Lung (tissue), 12 donors: ENCODE results near the gene NKAIN2. TPM values are rescaled to one million over a fixed set of nuclear protein-coding genes. Genes with fewer than 3 reads are reported as not detected.
A peak's percentile ranks its signal among the peaks of the same experiment; 100 is the strongest.
"Not testable (repeated sequence)": the region's sequence is repeated elsewhere in the genome, so short reads cannot be mapped to it uniquely, and the experiment has no call there.

ENCODE experiments used
- ATAC-seq: fragments of 200-7000 bp; cut with Tn5 transposase; one replicate; pipeline ENCODE4 v1.9.1; 2020; ENCODE audit warnings: moderate number of reproducible peaks; ENCODE audit not compliant: insufficient read depth, low FRiP score
- DNase-seq, 3 donors: peaks; one replicate each; pipeline ENCODE4 v3.0.0-alpha.2; 2013 to 2017
- H3K27ac ChIP-seq, 2 donors: one replicate each; pipeline ENCODE4 v1.5.1; 2013; ENCODE audit warnings: mild to moderate bottlenecking in 2 of 2, moderate library complexity in 2 of 2, control low read depth in 1 of 2, inconsistent platforms in 1 of 2, low read depth in 1 of 2, low read length in 1 of 2
- H3K27me3 ChIP-seq, 3 donors: one replicate each; pipeline ENCODE4 v1.5.1; 2013; ENCODE audit warnings: low read length in 2 of 3; ENCODE audit not compliant: control insufficient read depth in 3 of 3, insufficient read depth in 3 of 3
- H3K36me3 ChIP-seq, 4 donors: one replicate each; pipeline ENCODE4 v1.5.1; 2013; ENCODE audit warnings: low read length in 4 of 4, mild to moderate bottlenecking in 1 of 4, moderate library complexity in 1 of 4; ENCODE audit not compliant: control insufficient read depth in 4 of 4, insufficient read depth in 4 of 4
- H3K4me1 ChIP-seq, 5 donors: one replicate each; pipeline ENCODE4 v1.5.1; 2013; ENCODE audit warnings: low read length in 5 of 5, mild to moderate bottlenecking in 2 of 5, moderate library complexity in 1 of 5; ENCODE audit not compliant: control insufficient read depth in 5 of 5, insufficient read depth in 5 of 5
- H3K4me3 ChIP-seq: one replicate; pipeline ENCODE4 v1.5.1; 2013; ENCODE audit warnings: mild to moderate bottlenecking, control low read depth, moderate library complexity
- H3K9ac ChIP-seq, 2 donors: one replicate each; pipeline ENCODE4 v1.5.1; 2013; ENCODE audit warnings: low read length in 2 of 2, control low read depth in 1 of 2; ENCODE audit not compliant: insufficient read depth in 1 of 2
- H3K9me3 ChIP-seq, 4 donors: one replicate each; pipeline ENCODE4 v1.5.1; 2013; ENCODE audit warnings: low read length in 3 of 4, mild to moderate bottlenecking in 1 of 4, moderate library complexity in 1 of 4; ENCODE audit not compliant: control insufficient read depth in 4 of 4, insufficient read depth in 3 of 4
- WGBS, 2 donors: extraction: QIAGEN DNeasy Blood & Tissue Kit; methylation state at CpG; one replicate each; pipeline ENCODE4 v1.1.7; 2013; 5-methylcytosine and 5-hydroxymethylcytosine counted together
- polyA plus RNA-seq, 2 donors: library from polyadenylated mRNA; stranded (reverse); fragments of 200-250 nt; gene quantifications; one replicate each; pipeline ENCODE4 v1.2.1, GENCODE V29; 2013
- total RNA-seq, 2 donors: library from RNA; depleted of rRNA in 1 of 2; stranded (reverse); fragments of >200 nt in 1 of 2; gene quantifications; one replicate each; pipeline ENCODE4 v1.2.1, GENCODE V29; 2014 to 2021
- TF ChIP-seq, protein P1 (sequence below): IDR thresholded peaks from 2 replicates; pipeline ENCODE4 v1.5.1; 2012; ENCODE audit warnings: mild to moderate bottlenecking; ENCODE audit errors: control extremely low read depth, extremely low read depth
- donor health status: control.
- donor health status: control.
- donor health status: Bipolar disorder and iron deficiency.
- donor health status: healthy.
- donor health status: DM: yes; HTN: yes; CAD: no.

NKAIN2 gene
- total and polyA plus RNA-seq, 4 donors, result 0.01 to 4.4 TPM; not detected in 2

DNA sequence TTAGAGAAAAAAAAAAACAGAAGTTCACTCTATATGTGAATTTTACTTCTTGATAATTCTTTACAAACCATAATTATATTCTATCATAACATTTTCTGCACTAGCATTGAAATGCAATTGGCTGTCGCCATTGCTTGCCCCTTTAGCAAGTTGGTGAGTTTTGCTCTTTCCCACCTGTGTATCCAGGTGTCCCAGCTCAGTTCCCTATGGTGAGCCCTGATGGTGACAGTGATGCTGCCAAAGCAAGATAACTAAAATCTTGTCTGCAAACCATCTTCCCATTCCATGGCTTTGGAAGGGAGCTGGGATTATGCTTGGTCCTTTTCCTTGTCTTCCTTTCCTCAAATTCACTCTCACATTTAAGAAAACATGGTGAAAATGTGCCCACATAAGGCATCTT lies 429.6 kb downstream of the NKAIN2 start:
- DNase-seq, result no peak
- no peak overlapping the region for H3K9ac ChIP-seq
- H3K27me3 ChIP-seq, result no peaks in the 10 kb centered on the region
- TF ChIP-seq, protein P1, sequence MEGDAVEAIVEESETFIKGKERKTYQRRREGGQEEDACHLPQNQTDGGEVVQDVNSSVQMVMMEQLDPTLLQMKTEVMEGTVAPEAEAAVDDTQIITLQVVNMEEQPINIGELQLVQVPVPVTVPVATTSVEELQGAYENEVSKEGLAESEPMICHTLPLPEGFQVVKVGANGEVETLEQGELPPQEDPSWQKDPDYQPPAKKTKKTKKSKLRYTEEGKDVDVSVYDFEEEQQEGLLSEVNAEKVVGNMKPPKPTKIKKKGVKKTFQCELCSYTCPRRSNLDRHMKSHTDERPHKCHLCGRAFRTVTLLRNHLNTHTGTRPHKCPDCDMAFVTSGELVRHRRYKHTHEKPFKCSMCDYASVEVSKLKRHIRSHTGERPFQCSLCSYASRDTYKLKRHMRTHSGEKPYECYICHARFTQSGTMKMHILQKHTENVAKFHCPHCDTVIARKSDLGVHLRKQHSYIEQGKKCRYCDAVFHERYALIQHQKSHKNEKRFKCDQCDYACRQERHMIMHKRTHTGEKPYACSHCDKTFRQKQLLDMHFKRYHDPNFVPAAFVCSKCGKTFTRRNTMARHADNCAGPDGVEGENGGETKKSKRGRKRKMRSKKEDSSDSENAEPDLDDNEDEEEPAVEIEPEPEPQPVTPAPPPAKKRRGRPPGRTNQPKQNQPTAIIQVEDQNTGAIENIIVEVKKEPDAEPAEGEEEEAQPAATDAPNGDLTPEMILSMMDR, result no peak
- peaks cover 0 to 13% (median 0%) of the 10 kb centered on the region in 5 donors for H3K4me1 ChIP-seq
- WGBS, 2 donors, result 87 to 92% methylated on average over 1 of the region's 1 CpG
- no peaks in the 10 kb centered on the region for H3K36me3 ChIP-seq
- no peak overlapping the region for H3K27ac ChIP-seq
- H3K9me3 ChIP-seq, result peaks cover 0 to 5% (median 1%) of the 10 kb centered on the region in 4 donors
- no peak overlapping the region for H3K4me3 ChIP-seq
- no peak for ATAC-seq

DNA sequence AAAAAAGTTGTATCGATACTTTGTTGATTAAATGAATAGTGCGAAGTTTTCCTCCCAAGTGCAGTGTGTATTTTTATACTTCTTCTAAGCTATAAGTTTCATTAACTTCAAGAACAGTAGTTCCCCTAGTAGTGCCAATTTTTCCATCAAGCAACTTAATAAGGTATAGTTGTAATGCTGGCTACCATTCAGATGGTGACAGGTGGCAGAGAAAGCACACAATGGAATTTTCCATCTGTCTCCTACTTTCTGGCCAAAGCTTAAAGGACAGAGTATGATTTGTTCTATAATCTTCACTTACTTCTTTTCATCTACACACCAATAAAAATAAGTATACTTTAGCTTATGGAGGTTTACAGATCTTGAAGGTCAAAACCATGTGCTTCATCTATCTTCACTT lies 431.1 kb downstream of the NKAIN2 start:
- Histone ChIP-seq H3K9me3 (peaks cover 0 to 5% (median 1%) of the 10 kb centered on the region in 4 donors), H3K27me3 (no peaks in the 10 kb centered on the region), H3K36me3 (no peaks in the 10 kb centered on the region), H3K4me3 (no peak overlapping the region), H3K9ac (no peak overlapping the region), H3K27ac (no peak overlapping the region), H3K4me1 (peaks cover 0 to 13% (median 0%) of the 10 kb centered on the region in 5 donors)
- 96 to 97% methylated on average over 2 of the region's 2 CpGs for WGBS, 2 donors
- TF ChIP-seq, protein P1, result no peak
- ATAC-seq (no peak), DNase-seq (no peak)

DNA sequence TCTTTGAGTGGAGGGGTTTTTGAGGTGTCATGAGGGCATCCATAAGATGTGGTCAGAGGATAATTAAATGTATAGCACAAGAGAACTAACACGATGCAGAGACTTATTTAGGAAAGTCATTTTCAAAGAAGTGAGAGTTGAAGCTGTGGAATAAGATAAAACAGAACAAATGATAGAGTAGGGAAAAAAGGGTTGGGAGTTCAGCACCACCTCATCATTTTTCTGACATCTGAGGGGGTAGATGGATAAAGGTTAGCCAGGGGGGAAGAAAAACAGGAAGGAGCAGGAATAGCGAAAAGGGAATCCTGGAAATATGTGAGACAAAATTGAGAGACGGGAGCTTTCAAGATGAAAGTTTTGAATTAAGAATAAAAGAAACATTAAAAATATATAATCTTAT lies 434.2 kb downstream of the NKAIN2 start:
- Histone ChIP-seq H3K27me3 (no peaks in the 10 kb centered on the region), H3K4me1 (peaks cover 0 to 13% (median 0%) of the 10 kb centered on the region in 5 donors), H3K9ac (no peak overlapping the region), H3K27ac (no peak overlapping the region), H3K4me3 (no peak overlapping the region), H3K9me3 (no peaks in the 10 kb centered on the region), H3K36me3 (no peaks in the 10 kb centered on the region)
- DNase-seq, result peak in 2 of 3 donors; percentile 79 to 89
- TF ChIP-seq, protein P1, result no peak
- ATAC-seq, result no peak
- 64 to 73% methylated on average over 3 of the region's 3 CpGs for WGBS, 2 donors

DNA sequence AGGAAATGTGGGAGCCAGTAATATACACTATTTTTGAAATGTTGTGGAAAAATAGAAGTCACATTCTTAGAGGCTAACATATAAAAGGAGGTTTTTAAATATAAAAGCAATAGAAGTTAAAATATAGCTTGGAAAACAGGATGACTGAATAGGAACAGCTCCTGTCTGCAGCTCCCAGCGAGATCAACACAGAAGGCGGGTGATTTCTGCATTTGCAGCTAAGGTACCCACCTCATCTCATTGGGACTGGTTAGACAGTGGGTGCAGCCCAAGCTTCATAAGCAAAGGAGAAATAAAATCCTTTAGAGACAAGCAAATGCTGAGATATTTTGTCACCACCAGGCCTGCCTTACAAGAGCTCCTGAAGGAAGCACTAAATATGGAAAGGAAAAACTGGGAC lies 434.7 kb downstream of the NKAIN2 start:
- not testable (repeated sequence) for H3K27ac ChIP-seq, H3K9ac ChIP-seq, H3K27me3 ChIP-seq, H3K9me3 ChIP-seq, H3K4me3 ChIP-seq, H3K36me3 ChIP-seq, DNase-seq, ATAC-seq
- H3K4me1 ChIP-seq, result peaks cover 0 to 13% (median 0%) of the 10 kb centered on the region in 5 donors
- WGBS, 2 donors, result 81 to 93% methylated on average over 2 of the region's 2 CpGs
